ENCODE measurements around the gene PDGFB.
"Not testable (repeated sequence)": the region's sequence is repeated elsewhere in the genome, so short reads cannot be mapped to it uniquely, and the experiment has no call there.

Gene PDGFB

DNA sequence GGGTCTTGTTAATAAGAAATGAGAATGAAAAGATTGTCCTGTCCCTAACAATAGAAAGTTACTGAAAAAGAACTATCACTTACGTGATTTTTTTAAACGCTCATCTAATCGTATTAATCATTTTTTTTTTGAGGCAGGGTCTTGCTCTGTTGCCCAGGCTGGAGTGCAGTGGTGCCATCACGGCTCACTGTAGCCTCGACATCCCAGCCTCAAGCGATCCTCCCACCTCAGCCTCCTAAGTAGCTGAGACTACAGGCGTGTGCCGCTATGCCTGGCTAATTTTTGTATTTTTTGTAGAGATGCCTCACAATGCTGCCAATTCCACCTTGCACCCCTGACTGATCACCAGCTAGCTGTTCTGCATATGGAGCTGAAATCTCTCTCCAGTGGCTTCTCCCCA is 15.7 kb downstream of the PDGFB start:
- no peak for DNase-seq

DNA sequence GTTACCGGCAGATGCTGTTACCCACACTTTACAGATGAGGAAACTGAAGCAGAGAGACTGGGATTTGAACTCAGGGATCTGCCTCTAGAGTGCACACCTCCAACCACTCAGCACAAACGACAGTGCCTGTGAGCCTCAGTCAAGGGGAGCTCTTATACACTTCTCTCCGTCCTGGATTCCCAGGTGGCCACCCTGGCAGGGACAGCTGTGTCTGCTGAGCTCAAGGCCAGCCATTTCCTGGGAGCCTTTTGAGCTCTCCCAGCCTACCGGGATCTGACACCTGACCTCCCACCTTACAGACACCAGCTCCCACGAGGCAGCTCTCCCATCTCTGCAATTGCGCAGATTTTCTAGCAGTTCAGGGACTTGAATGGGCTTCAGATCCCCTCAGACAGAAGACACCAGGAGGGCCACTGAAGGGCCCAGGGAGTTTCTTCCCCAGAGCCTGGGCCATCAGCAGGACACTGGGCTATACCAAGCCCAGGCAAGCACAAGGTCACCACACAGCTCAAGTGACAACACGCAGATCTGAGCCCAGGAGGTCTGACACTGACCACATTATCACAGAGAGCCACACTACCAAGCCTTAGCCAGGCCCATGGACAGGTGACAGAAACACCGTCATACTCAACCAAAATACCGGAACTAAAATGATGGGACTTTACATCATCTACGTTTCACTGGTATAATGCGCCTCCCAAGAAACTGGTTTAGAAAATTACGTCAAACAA is 17.1 kb downstream of the PDGFB start:
- no peak for DNase-seq

DNA sequence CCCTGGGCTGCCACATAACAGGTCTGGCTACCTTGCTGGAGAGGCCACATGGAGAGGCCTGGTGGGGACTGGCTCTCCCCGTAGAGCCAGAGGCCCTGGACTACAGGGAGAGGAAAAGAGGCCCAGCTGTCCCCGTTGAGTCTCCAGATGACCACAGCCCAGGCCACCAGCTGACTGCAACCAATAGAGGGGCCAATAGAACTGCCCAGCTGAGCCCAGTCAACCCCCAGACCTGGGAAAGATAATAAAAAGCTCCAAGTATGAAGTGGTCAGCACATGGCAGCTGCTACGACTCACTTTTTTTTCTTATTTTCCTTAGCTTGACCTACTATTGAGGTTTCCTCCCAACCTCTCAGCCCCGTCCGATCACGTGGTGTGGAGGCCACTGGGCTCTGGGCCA is 18.4 kb downstream of the PDGFB start:
- no peak for DNase-seq

DNA sequence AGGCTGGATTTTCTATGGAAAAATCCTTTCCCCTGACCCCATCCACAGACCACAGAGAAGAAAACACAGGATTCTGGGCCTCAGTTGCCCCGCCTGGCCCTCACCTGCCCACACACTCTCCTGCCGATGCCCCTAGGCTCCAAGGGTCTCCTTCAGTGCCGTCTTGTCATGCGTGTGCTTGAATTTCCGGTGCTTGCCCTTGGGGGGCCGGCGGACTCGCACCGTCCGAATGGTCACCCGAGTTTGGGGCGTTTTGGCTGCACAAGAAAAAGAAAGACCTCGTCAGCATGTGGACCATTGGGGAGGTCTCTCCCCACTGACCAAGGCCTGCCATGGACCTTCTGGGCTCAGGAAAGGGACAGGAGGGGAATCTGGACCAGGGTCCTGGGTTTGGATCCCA is 19.2 kb downstream of the PDGFB start:
- no peak for DNase-seq

DNA sequence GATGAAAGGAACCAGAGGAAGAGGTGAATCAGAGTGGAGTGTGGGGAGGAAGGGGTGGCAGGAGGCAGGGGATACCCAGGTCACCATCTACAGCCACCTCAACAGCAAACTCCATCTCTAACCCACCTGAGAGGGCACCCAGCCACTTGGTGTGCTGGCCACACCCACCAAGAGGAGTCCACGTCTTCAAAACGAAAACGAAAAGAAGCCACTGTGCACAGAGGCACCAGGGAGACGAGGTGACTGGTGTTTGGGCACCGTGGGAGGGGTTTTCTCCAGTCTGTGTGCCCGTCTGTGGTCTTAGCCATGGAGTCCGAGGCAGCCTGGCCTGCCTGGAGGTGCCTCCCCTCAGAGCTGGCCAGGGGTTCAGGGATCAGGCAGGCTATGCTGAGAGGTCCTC is 20.2 kb downstream of the PDGFB start:
- no peak for DNase-seq

DNA sequence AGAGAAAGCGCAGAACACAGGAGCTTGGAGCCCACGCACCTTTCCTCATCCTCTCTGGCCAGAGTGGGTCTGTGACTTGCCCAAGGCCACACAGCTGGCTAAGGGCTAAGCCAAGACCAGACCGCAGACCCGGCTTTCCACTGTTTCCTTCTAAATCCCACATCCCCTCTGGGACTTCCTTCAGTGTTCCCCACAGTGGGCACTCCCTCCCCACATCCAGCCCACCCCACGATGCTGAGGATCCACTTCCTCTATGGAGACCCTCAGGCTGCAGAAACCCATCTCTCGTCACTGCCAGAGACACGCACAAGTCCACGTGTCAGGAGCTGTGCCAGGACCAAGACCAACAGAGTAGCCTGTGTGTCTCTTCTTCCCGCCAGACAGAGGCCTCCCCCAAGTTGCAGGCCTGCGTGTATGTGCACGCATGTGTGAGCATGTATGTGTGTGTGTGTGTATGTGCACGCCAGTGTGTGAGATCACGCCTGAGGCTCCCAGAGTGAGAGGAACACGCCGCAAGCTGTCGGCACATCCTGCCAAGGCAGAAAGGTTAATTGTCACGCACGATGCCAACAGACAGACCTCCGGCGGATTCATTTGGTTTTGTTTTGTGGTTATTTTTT is 21.6 kb downstream of the PDGFB start:
- no peak for DNase-seq

DNA sequence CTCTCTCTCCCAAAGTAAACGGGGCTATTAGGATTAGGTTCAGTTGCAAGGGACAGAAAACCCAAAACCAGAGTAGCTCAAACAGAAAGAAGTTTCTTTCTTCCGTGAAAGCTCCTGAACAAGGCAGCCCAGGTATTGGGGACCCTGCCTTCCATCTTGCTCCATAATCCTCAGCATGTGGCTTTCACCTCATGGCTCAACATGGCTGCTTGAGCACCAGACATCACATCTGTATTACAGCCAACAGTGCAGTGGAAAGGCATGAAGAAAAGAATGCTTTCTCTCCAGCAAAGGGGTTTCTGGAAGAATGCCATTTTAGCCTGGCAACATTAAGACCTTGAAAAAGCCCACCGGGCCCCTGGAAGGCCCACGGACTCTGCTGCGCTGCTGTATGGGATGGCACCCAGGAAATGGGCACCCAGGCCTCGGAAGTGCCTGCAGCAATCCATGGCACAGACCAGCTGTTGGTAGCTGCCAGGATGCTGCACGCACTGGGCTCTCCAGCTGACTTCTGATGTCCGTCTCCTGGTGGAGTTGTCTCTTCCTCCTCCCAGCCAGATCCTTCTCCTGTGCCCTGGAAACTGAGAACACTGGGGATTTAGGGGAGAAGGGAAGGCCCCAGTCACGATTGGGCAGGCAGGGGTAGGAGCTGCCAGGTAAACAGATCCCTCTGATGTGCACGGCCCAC is 22.6 kb downstream of the PDGFB start:
- no peak for DNase-seq

DNA sequence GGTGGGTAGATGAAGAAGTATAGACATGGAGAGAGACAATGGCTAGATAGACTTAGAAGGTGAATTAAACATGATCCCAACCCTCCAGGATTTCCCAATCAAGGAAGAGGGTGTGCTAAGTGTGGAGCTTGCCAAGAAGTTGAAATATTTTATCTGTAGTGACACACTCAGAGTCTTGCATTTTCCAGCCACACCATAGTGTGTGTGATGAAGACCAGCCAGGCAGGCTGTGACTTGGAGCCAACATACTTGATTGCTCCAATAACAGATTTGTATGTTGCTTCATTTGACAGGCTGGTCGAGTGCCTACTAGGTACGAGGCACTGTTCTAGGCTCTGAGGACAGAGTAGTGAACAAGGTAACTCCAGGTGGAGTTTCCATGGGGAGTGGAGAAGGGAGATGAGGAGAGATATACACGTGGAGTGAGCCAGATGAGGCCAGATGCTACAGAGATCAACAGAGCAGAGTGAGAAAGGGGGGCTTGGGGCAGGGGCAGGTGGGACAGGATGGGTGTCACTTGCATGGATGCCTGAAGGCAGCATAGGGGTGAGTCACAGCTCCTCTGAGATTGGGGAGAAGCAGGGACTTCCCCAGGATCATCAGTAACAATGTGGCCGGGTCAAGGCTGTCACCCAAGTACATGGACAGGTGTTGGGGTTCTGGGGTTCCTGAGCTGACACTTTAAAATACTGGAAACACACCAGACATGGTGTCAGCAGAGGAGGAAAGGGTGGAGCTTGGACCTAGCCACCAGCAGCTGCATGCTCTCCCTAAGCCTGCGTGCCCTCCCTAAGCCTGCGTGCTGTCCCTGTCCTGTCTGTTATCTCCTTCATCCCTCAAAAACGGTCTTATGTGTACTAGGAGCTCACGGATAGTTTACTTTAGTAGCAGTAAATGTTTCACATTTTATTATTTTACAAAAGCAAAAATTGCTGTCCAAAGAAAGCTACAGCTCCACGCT is 23.6 kb downstream of the PDGFB start:
- no peak for DNase-seq

DNA sequence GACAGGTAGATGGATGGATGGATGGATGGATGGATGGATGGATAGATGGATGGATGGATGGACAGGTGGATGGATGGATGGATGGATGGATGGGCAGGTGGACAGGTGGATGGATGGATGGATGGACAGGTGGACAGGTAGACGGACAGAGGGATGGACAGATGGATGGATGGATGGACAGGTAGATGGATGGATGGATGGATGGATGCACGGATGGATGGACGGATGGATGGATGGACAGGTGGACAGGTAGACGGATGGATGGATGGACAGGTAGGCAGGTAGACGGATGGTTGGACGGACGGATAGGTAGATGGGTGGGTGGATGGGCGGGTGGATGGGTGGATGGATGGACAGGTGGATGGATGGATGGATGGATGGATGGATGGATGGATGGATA is 24.3 kb downstream of the PDGFB start:
- DNase-seq = no peak

DNA sequence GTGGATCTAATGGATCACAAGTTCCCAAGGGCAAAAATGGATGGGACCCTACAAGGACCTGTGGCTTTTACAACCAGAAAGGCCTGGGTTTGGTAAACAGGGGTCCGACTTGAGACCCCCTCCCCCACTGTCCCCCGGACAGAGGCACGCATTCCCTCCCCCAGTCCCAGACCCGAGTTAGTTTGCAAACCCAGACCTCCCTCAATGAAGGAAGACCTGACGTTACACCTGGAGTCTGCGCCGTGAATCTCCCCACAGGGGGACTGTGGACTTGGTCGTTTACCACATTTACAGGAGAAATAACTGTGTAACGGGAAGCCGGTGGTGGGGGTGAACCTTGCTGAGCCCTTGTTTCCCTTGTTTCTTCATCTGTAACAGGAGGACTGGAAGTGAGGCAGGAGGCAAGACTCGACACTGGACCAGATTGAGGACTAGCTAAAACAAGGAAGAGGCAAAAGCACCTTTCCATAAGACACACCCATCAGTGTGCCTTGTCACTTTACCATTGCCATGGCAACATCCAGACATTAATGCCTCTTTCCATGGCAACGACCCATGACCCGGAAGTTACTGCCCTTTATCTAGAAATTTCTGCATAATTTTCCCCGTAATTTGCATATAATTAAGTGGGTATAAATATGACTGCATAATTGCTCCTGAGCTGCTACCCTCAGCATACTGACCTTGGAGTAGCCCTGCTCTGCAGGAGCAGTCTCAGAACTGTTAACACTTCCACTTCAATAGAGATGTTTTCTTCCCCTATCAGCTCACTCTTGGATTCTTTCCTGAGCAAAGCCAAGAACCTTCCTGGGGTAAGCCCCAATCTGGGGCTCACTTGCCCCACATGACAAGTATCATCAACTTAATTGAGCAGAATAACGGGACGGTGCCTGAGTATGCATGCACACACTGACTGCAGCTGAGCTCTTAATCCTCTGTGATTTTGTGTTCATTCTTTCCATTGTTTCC is 25.4 kb downstream of the PDGFB start:
- DNase-seq = no peak

DNA sequence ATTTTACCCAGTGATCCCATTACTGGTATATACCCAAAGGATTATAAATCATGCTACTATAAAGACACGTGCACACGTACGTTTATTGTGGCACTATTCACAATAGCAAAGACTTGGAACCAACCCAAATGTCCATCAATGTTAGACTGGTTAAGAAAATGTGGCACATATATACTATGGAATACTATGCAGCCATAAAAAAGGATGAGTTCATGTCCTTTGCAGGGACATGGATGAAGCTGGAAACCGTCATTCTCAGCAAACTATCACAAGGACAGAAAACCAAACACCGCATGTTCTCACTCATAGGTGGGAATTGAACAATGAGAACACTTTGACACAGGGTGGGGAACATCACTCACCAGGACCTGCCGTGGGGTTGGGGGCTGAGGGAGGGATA is 26.4 kb downstream of the PDGFB start:
- not testable (repeated sequence) for DNase-seq

DNA sequence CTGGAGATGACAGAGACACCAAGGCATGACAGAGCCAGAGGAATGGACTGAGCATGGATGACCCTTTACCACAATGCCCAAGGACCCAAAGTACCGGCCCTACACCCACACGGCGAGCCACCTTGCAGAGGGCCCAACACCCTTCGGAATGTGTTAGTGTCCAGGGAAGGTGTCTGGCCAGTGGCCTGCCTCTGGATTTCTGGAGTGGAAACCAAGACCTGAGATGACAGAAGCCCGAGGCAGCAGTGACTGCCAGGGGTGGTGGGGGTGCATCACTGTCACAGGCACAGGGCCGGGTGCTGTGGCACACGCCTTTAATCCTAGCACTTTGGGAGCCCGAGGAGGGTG is 28.7 kb downstream of the PDGFB start:
- DNase-seq = no peak

DNA sequence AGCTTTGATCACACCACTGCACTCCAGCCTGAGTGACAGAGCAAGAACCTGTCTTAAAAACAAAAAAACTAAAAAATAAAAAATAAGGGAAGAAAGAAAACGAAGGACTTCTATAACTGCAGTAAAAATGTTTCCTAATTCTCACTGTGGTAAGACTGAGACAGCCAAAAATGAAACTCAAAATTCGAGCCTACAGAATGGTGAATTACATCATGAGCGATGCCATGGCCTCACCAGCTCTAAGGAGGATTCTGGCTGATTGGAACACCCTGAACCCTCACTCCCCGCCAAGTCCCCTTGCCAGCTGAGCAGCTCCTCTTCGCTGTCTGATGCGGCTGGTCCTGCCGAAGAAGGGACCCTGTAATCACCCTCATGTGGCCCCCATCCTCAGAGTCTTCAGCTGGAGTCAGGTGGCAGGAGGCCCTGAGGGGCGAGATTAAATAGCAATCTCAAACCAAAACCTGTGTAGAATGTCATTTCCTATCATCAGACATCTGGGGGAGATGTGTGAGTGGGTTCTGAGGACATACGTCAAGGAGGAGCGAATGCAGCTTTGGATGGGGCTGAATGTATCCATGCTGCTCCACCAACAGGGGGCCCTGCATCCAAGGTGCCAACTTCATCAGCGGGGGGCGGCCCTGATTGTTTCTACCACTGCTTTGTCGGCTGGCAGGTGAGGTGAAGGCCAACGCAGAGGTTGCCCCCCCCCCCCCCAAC is 29.2 kb downstream of the PDGFB start:
- DNase-seq = no peak

DNA sequence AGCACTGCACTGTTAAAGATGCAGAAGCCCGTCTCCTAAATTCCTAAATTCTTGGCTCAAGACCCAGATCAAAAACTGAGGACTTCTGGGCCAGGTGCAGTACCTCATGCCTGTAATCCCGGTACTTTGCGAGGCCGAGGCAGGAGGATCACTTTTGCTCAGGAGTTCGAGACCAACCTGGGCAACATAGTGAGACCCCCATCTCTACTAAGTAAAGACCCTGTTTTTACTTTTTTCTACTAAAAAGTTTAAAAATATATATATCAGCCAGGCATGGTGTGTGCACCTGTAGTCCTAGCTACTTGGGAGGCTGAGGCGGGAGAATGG is 29.7 kb downstream of the PDGFB start:
- no peak for DNase-seq

DNA sequence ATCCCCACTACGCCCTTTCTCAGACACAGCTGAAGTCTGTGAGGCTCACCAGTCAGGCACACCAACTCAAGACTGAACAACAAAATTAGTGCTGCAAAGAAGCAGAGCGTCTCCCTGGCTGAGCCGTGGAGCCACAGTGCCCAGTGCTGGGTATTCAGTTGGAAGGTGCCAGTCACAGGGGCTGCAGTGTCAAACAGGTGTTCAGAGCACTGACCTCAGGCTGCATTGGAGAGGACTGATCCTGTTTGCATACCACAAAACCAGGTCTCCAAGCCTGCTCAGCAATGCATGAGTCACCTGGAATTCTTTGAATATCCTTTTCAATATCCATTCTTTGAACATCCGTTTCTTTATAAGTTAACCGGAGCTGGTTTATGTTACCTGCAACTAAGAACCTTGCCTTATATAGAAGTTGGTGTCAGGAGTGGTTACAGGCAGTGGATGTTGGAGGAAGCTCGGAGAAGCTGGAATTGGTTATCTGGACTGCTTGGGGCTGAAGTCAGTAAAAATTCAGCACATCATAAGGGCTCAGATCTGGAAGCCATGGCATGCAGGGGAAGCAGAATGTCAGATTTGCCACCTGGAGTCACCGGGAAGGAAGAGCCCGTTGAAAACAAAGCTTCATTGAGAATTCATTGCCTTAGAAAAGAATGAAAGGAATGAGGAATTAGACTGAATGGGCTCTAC is 30.3 kb downstream of the PDGFB start:
- no peak for DNase-seq

DNA sequence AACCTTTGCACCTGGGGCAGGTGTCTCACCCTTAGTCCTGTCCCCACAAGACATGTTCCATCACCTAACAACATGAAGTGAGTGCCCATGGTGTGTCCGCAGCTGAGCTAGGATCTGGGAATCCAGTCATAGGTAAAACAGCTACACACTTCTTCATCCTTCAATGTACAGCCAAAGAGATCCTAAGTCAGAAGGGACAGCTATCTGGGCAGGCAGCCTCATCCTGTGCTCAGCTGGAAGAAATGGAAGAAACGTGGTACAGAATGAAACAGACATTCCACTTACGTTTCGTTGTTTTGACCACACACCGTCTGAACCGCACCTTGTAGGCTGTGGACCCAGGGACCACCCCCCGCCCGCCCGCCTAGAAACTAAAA is 30.8 kb downstream of the PDGFB start:
- DNase-seq = no peak

DNA sequence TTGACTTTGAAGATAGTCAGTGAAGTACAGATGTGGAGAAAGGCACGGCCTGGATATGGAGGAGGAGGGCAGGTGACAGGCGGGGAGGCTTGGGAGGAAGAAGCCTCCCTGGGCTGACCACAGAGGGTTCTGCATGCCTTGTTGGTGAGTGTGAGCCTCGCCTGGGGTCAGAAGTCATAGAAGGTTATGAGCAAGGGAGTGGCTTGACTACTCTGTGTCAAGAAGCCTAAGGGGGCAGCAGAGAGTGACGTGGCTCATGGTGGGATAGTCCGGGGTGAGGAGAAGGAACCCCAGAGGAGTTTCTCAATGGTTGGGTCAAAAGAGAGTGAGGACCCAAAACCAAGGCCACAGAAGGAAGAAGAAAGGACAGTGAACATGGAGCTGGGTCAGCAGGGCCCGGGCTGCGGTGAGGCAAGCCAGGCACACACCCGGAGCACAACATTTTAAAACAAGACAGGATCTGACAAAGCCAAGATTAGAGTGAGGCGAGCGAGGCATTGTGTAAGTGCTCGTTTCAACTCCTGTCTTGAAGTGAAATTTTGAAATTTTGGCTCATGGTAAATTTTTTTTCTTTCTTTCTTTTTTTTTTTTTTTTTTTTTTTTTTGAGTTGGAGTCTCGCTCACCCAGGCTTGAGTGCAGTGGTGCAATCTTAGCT is 31.9 kb downstream of the PDGFB start:
- DNase-seq = no peak

DNA sequence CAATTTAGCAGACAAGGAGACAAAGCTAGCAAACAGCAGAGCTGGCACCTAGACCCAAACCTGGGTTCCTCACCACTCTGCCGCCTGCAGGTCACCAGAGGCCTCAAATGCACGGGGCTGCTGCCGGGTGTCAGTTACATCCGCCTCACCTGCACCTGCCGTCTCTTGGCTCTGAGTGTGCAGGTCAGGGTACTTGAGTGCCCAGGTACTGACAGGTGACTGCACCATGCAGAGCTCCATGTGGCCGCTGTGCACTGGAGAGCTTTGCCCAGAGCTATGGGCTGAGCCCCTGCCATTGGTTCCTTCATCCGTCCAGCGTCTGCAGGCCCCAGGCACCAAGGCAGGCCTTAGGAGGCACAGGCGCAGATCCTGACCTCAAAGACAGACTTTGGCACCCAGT is 35.0 kb downstream of the PDGFB start:
- no peak for DNase-seq

Measured in amygdala (tissue), 56 donors.